Naive thymus-derived CD4-positive, alpha-beta T cell (primary cell): ENCODE results near the gene PCDHGA11. TPM values are rescaled to one million over a fixed set of nuclear protein-coding genes. Genes with fewer than 3 reads are reported as not detected.
"Not testable (repeated sequence)": the region's sequence is repeated elsewhere in the genome, so short reads cannot be mapped to it uniquely, and the experiment has no call there.

ENCODE experiments used
- ATAC-seq: fragments of 150-1000 bp; cut with Tn5 transposase; 2 replicates; pipeline ENCODE4 v1.10.0; 2021; ENCODE audit warnings: mild to moderate bottlenecking, moderate library complexity
- CTCF ChIA-PET: fragments of 350-600 bp; sonication (Branson Sonifier 250); formaldehyde crosslinking; loops from one replicate; lab custom pipeline; 2021; ENCODE audit warnings: antibody characterized with exemption; lab: Charles Lee
- POLR2A ChIA-PET: fragments of 350-600 bp; sonication (Branson Sonifier 250); formaldehyde crosslinking; loops from one replicate; lab custom pipeline; 2021; ENCODE audit warnings: antibody characterized with exemption, inconsistent platforms; lab: Charles Lee
- DNase-seq, 9 donors: peaks; one replicate each; pipeline versions ENCODE4 v3.0.0 to v3.0.0-alpha.2; 2020 to 2022; ENCODE audit warnings: mixed read lengths in 1 of 9
- H3K27ac ChIP-seq: one replicate; pipeline ENCODE4 v1.7.0; 2013; ENCODE audit warnings: mild to moderate bottlenecking, low read depth, low read length, moderate library complexity
- H3K27me3 ChIP-seq, 2 donors: one replicate each; pipeline ENCODE4 v1.7.0; 2013; ENCODE audit warnings: low read length in 2 of 2, mild to moderate bottlenecking in 2 of 2, moderate library complexity in 2 of 2; ENCODE audit not compliant: control insufficient read depth in 2 of 2, insufficient read depth in 2 of 2
- H3K36me3 ChIP-seq, 3 experiments: 1 replicate in 2 of 3; 2 replicates in 1 of 3; pipeline ENCODE4 v1.7.0; 2013; ENCODE audit warnings: low read length in 3 of 3, mild to moderate bottlenecking in 3 of 3, moderate library complexity in 1 of 3; ENCODE audit not compliant: insufficient read depth in 3 of 3, control insufficient read depth in 2 of 3
- H3K4me1 ChIP-seq, 2 donors: one replicate each; pipeline ENCODE4 v1.7.0; 2013; ENCODE audit warnings: low read length in 2 of 2, mild to moderate bottlenecking in 2 of 2, moderate library complexity in 1 of 2; ENCODE audit not compliant: control insufficient read depth in 2 of 2, insufficient read depth in 2 of 2
- H3K4me3 ChIP-seq: 2 replicates; pipeline ENCODE4 v1.7.0; 2013; ENCODE audit warnings: mild to moderate bottlenecking, low read length
- H3K9me3 ChIP-seq, 3 experiments: 1 replicate in 2 of 3; 2 replicates in 1 of 3; pipeline ENCODE4 v1.7.0; 2013; ENCODE audit warnings: low read length in 3 of 3; ENCODE audit not compliant: control insufficient read depth in 2 of 3
- H3K27ac Mint-ChIP-seq, 9 donors: one replicate each; pipeline ENCODE4 v1.8.0; 2020 to 2022; ENCODE audit warnings: mixed read lengths in 9 of 9, mild to moderate bottlenecking in 8 of 9, moderate library complexity in 5 of 9, inconsistent platforms in 2 of 9
- H3K27me3 Mint-ChIP-seq, 5 donors: one replicate each; pipeline ENCODE4 v1.8.0; 2021 to 2022; ENCODE audit warnings: mixed read lengths in 5 of 5, mild to moderate bottlenecking in 1 of 5
- H3K36me3 Mint-ChIP-seq, 5 donors: one replicate each; pipeline ENCODE4 v1.8.0; 2020 to 2022; ENCODE audit warnings: mixed read lengths in 5 of 5, mild to moderate bottlenecking in 3 of 5, inconsistent platforms in 1 of 5
- H3K4me1 Mint-ChIP-seq, 7 donors: one replicate each; pipeline ENCODE4 v1.8.0; 2020 to 2022; ENCODE audit warnings: mixed read lengths in 7 of 7, mild to moderate bottlenecking in 3 of 7, inconsistent platforms in 1 of 7
- H3K4me3 Mint-ChIP-seq, 10 donors: one replicate each; pipeline ENCODE4 v1.8.0; 2020 to 2022; ENCODE audit warnings: mild to moderate bottlenecking in 10 of 10, mixed read lengths in 10 of 10, moderate library complexity in 6 of 10, inconsistent platforms in 2 of 10
- H3K9me3 Mint-ChIP-seq, 11 donors: one replicate each; pipeline ENCODE4 v1.8.0; 2020 to 2022; ENCODE audit warnings: mixed read lengths in 11 of 11, mild to moderate bottlenecking in 4 of 11, inconsistent platforms in 1 of 11, moderate library complexity in 1 of 11
- intact Hi-C, 2 donors: fragments of 100-400 bp; cut with micrococcal nuclease; formaldehyde crosslinking; loops; one replicate each; pipeline ENCODE4 v1.15.1; 2023
- polyA plus RNA-seq, 2 donors: library from polyadenylated mRNA; unstranded; fragments of 300-500 nt; fragmentation: Illumina TruSeq; gene quantifications; one replicate each; pipeline ENCODE4 v1.2.3, GENCODE V29; 2021
- total RNA-seq, 6 experiments: library from RNA in 5 of 6; stranded (reverse) in 5 of 6; gene quantifications; 1 replicate in 5 of 6; 2 replicates in 1 of 6; pipeline ENCODE4 v1.2.3 and lab custom pipeline; 2021 to 2026

Gene PCDHGA11
- under 1 TPM in 4 of 5 experiments, not detected in 1; 0.16 to 0.29 (median 0.21) TPM for total RNA-seq
- polyA plus RNA-seq: not detected
- not detected for total RNA-seq (lab: John Stamatoyannopoulos, UW)

- peak within 1 kb of the TSS; percentile 52 to 90 (median 77) for H3K4me3 Mint-ChIP-seq
- peak within 1 kb of the TSS in 7 of 9 donors; percentile 51 to 73 (median 64) for H3K27ac Mint-ChIP-seq
- H3K4me1 Mint-ChIP-seq: peaks cover 0 to 19% (median 7%) of the 10 kb centered on the region in 7 donors
- no peaks in the 10 kb centered on the region for H3K4me1 ChIP-seq
- peaks cover 68 to 87% (median 78%) of the 10 kb centered on the region in 5 donors for H3K27me3 Mint-ChIP-seq
- peaks cover 3 to 50% (median 10%) of the 10 kb centered on the region in 5 donors for H3K36me3 Mint-ChIP-seq
- intact Hi-C loops: loop anchor here in 1 of 2 donors (5.0 kb wide), 1 partner anchor 56 kb away; the partner anchor contains the start of gene PCDHGC3
- no peak within 1 kb of the TSS for H3K4me3 ChIP-seq
- peaks cover 10 to 91% (median 62%) of the 10 kb centered on the region in 11 donors for H3K9me3 Mint-ChIP-seq
- ChIA-PET CTCF (interaction anchor here (0.8 to 1.6 kb wide), 5 partner anchors 51 to 142 kb away, joined by 3 to 10 read pairs (median 3); partner anchors contain the start of genes PCDHGB3 and TAF7), POLR2A (no interaction called here)
- ATAC-seq: peak; percentile 70
- H3K9me3 ChIP-seq: peaks cover 0 to 55% (median 18%) of the 10 kb centered on the region in 3 experiments
- H3K27ac ChIP-seq: no peak within 1 kb of the TSS
- DNase-seq: peak in 3 of 9 donors; percentile 25 to 28 (median 26)
- peaks cover 8 to 33% of the 10 kb centered on the region in 2 donors for H3K27me3 ChIP-seq
- H3K36me3 ChIP-seq: peaks cover 0 to 4% (median 0%) of the 10 kb centered on the region in 3 experiments
Observed at GRCh38 chr5:141420855-141421488, at the start of gene PCDHGA11. PCDHGA11 (plus strand) TSS chr5:141421051; CDS start chr5:141421228, 177 bp downstream.

- Mint-ChIP-seq H3K27ac (peak overlapping the region in 1 of 9 donors; percentile 49), H3K4me1 (peaks cover 2 to 8% (median 6%) of the 10 kb centered on the region in 7 donors), H3K36me3 (peaks cover 2 to 22% (median 12%) of the 10 kb centered on the region in 5 donors), H3K9me3 (peaks cover 8 to 93% (median 45%) of the 10 kb centered on the region in 11 donors), H3K4me3 (peak overlapping the region in 2 of 10 donors; percentile 66 to 81), H3K27me3 (peaks cover 32 to 85% (median 79%) of the 10 kb centered on the region in 5 donors)
- Histone ChIP-seq H3K4me1 (no peaks in the 10 kb centered on the region), H3K9me3 (peaks cover 0 to 41% (median 0%) of the 10 kb centered on the region in 3 experiments), H3K27ac (no peak overlapping the region), H3K27me3 (peaks cover 0 to 8% of the 10 kb centered on the region in 2 donors), H3K36me3 (no peaks in the 10 kb centered on the region), H3K4me3 (no peak overlapping the region)
- POLR2A ChIA-PET: no interaction called here
- intact Hi-C loops: no loop called here
- CTCF ChIA-PET: interaction anchor here (0.6 kb wide), 1 partner anchor 957 kb away, joined by 6 read pairs; no protein-coding TSS in a partner anchor
- DNase-seq (no peak), ATAC-seq (no peak)
Observed at GRCh38 chr5:141371572-141372475, 49.0 kb upstream of the PCDHGA11 start.

DNA sequence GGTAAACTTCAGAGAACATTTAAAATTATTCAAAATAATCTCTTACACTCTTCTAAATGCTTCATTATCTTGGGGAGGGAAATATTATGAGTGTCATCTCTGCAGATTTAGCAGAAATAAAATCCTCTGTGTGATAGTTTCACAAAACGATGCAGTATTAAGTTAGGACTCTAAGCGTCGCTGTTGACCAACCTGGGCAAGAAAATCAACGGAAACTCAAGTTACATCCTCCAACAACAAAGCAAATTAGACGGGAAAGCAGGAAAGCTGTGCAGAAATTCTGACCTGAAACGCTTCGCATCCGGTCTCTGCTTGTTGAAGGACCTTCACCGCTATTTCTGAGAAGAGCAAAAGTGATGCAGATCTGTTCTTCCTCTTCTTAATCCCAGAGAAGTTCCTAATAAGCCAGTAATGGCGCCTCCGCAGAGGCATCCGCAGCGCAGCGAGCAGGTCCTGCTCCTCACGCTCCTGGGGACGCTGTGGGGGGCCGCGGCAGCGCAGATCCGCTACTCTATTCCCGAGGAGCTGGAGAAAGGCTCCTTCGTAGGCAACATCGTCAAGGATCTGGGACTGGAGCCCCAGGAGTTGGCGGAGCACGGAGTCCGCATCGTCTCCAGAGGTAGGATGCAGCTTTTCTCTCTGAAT, 47.1 kb upstream of the PCDHGA11 start, which contains the start of gene PCDHGA6:
Gene PCDHGA6, plus strand, starts transcription at position 219 of the 645 bp plus-strand sequence. Its CDS starts 193 bp downstream, at position 412.
- DNase-seq (no peak), ATAC-seq (no peak)
- Histone ChIP-seq H3K9me3 (peaks cover 0 to 50% (median 0%) of the 10 kb centered on the region in 3 experiments), H3K27ac (no peak within 1 kb of the TSS), H3K27me3 (no peaks in the 10 kb centered on the region), H3K4me3 (no peak within 1 kb of the TSS), H3K36me3 (no peaks in the 10 kb centered on the region), H3K4me1 (no peaks in the 10 kb centered on the region)
- peaks cover 2 to 22% (median 12%) of the 10 kb centered on the region in 5 donors for H3K36me3 Mint-ChIP-seq
- intact Hi-C loops: no loop called here
- H3K27ac Mint-ChIP-seq: no peak within 1 kb of the TSS
- H3K4me3 Mint-ChIP-seq: peak within 1 kb of the TSS in 9 of 10 donors; percentile 18 to 59 (median 49)
- peaks cover 26 to 82% (median 71%) of the 10 kb centered on the region in 5 donors for H3K27me3 Mint-ChIP-seq
- ChIA-PET POLR2A (interaction anchor here (0.7 kb wide), 1 partner anchor 198 kb away, joined by 3 read pairs; no protein-coding TSS in a partner anchor), CTCF (no interaction called here)
- H3K4me1 Mint-ChIP-seq: peaks cover 2 to 8% (median 6%) of the 10 kb centered on the region in 7 donors
- H3K9me3 Mint-ChIP-seq: peaks cover 8 to 93% (median 47%) of the 10 kb centered on the region in 11 donors

DNA sequence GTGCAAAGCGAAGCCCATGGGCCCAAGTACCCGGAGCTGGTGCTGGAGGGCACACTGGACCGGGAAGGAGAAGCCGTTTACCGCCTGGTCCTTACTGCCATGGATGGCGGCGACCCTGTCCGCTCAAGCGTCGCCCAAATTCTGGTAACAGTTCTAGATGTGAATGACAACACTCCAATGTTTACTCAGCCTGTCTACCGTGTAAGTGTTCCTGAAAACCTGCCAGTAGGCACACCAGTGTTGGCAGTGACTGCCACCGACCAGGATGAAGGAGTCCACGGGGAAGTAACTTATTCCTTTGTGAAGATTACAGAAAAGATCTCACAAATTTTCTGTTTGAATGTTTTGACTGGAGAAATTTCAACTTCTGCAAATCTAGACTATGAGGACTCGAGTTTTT, 46.2 kb upstream of the PCDHGA11 start:
- intact Hi-C loops: no loop called here
- ATAC-seq (no peak), DNase-seq (no peak)
- Histone ChIP-seq H3K27ac (no peak overlapping the region), H3K27me3 (no peaks in the 10 kb centered on the region), H3K9me3 (peaks cover 0 to 50% (median 0%) of the 10 kb centered on the region in 3 experiments), H3K4me1 (no peaks in the 10 kb centered on the region), H3K36me3 (no peaks in the 10 kb centered on the region), H3K4me3 (no peak overlapping the region)
- Mint-ChIP-seq H3K36me3 (peaks cover 2 to 22% (median 12%) of the 10 kb centered on the region in 5 donors), H3K4me3 (no peak overlapping the region), H3K9me3 (peaks cover 8 to 93% (median 50%) of the 10 kb centered on the region in 11 donors), H3K27me3 (peaks cover 24 to 82% (median 71%) of the 10 kb centered on the region in 5 donors), H3K4me1 (peaks cover 2 to 8% (median 6%) of the 10 kb centered on the region in 7 donors), H3K27ac (no peak overlapping the region)
- ChIA-PET POLR2A (no interaction called here), CTCF (no interaction called here)

- H3K4me3 ChIP-seq, CTCF ChIA-PET, DNase-seq, H3K4me1 ChIP-seq, POLR2A ChIA-PET, H3K4me1 Mint-ChIP-seq, H3K27ac ChIP-seq, H3K36me3 ChIP-seq, ATAC-seq, H3K27ac Mint-ChIP-seq, intact Hi-C loops, H3K27me3 ChIP-seq, H3K4me3 Mint-ChIP-seq: not testable (repeated sequence)
- Mint-ChIP-seq H3K27me3 (peaks cover 19 to 79% (median 69%) of the 10 kb centered on the region in 5 donors), H3K36me3 (peaks cover 2 to 22% (median 10%) of the 10 kb centered on the region in 5 donors), H3K9me3 (peaks cover 8 to 91% (median 47%) of the 10 kb centered on the region in 11 donors)
- peaks cover 0 to 46% (median 0%) of the 10 kb centered on the region in 3 experiments for H3K9me3 ChIP-seq
Observed at GRCh38 chr5:141375444-141376155, 45.3 kb upstream of the PCDHGA11 start.
